Measurements from ENCODE around the gene POLDIP2.

Gene POLDIP2

GRCh38 chr17:28357901-28358197, 522 bp upstream of the POLDIP2 start:
- no peak for DNase-seq (ENCODE audit: low read depth in 1 of 2, low spot score in 1 of 2)
- Histone ChIP-seq H3K4me3 (replicated peaks; ENCODE audit: insufficient read depth, low read length) (peak overlapping the region; percentile 70), H3K27me3 (ENCODE audit: insufficient read depth, poor library complexity, severe bottlenecking) (no peaks in the 10 kb centered on the region), H3K27ac (replicated peaks) (peak overlapping the region; percentile 86)
- TF ChIP-seq CTCF (IDR thresholded peaks at IDR 0.05; ENCODE audit: insufficient read depth, low read length) (no peak), POLR2AphosphoS5 (IDR thresholded peaks at IDR 0.05; ENCODE audit: low read depth) (no peak), SPI1 (IDR thresholded peaks at IDR 0.05; ENCODE audit: borderline replicate concordance, low read depth) (no peak), REST (IDR thresholded peaks at IDR 0.05; ENCODE audit: insufficient replicate concordance, low read depth) (no peak), GABPA (IDR thresholded peaks at IDR 0.05; ENCODE audit: low read depth) (no peak)

- H3K27me3 ChIP-seq (ENCODE audit: insufficient read depth, poor library complexity, severe bottlenecking): no peaks in the 10 kb centered on the region
- TF ChIP-seq CTCF (IDR thresholded peaks at IDR 0.05; ENCODE audit: insufficient read depth, low read length) (no peak), POLR2AphosphoS5 (IDR thresholded peaks at IDR 0.05; ENCODE audit: low read depth) (no peak)
Measured at GRCh38 chr17:28350271-28350670, 7.1 kb downstream of the POLDIP2 start.

GRCh38 chr17:28348979-28349378, 8.3 kb downstream of the POLDIP2 start:
- Histone ChIP-seq H3K27me3 (ENCODE audit: insufficient read depth, poor library complexity, severe bottlenecking) (no peaks in the 10 kb centered on the region), H3K4me3 (replicated peaks; ENCODE audit: insufficient read depth, low read length) (no peak overlapping the region), H3K27ac (replicated peaks) (no peak overlapping the region)
- TF ChIP-seq SPI1 (IDR thresholded peaks at IDR 0.05; ENCODE audit: borderline replicate concordance, low read depth) (no peak), POLR2AphosphoS5 (IDR thresholded peaks at IDR 0.05; ENCODE audit: low read depth) (no peak), CTCF (IDR thresholded peaks at IDR 0.05; ENCODE audit: insufficient read depth, low read length) (no peak), REST (IDR thresholded peaks at IDR 0.05; ENCODE audit: insufficient replicate concordance, low read depth) (no peak), GABPA (IDR thresholded peaks at IDR 0.05; ENCODE audit: low read depth) (no peak)
- no peak for DNase-seq (ENCODE audit: low read depth in 1 of 2, low spot score in 1 of 2)

More at GRCh38 chr17:28350271-28350670, 7.1 kb downstream of the POLDIP2 start:
- H3K4me3 ChIP-seq (replicated peaks; ENCODE audit: insufficient read depth, low read length): no peak overlapping the region
- H3K27ac ChIP-seq (replicated peaks): no peak overlapping the region
- no peak for DNase-seq (ENCODE audit: low read depth in 1 of 2, low spot score in 1 of 2)

- no peak overlapping the region for H3K27ac ChIP-seq (replicated peaks)
- no peak overlapping the region for H3K4me3 ChIP-seq (replicated peaks; ENCODE audit: insufficient read depth, low read length)
- TF ChIP-seq CTCF (IDR thresholded peaks at IDR 0.05; ENCODE audit: insufficient read depth, low read length): no peak
- no peak for TF ChIP-seq GABPA (IDR thresholded peaks at IDR 0.05; ENCODE audit: low read depth)
- TF ChIP-seq REST (IDR thresholded peaks at IDR 0.05; ENCODE audit: insufficient replicate concordance, low read depth): no peak
- no peak for TF ChIP-seq SPI1 (IDR thresholded peaks at IDR 0.05; ENCODE audit: borderline replicate concordance, low read depth)
- no peak; the same call in 1 of the 2 replicates for TF ChIP-seq POLR2AphosphoS5 (IDR thresholded peaks at IDR 0.05; ENCODE audit: low read depth)
- H3K27me3 ChIP-seq (ENCODE audit: insufficient read depth, poor library complexity, severe bottlenecking): no peaks in the 10 kb centered on the region
- DNase-seq (ENCODE audit: low read depth in 1 of 2, low spot score in 1 of 2): no peak
Measured at GRCh38 chr17:28347261-28347891, 10.0 kb downstream of the POLDIP2 start.
